Stimulated activated CD8-positive, alpha-beta memory T cell treated with anti-CD3 and anti-CD28 coated beads, Interleukin-4, amount 100 ng/mL, for 4 hours (primary cell): ENCODE results near the gene ELAPOR1.

Source experiments
- DNase-seq, 2 donors: peaks; one replicate each; pipeline ENCODE4 v3.0.0-alpha.2; 2020; ENCODE audit warnings: low read depth in 2 of 2, low spot score in 1 of 2

Gene ELAPOR1

GRCh38 chr1:109094871-109095270 lies 19.0 kb upstream of the ELAPOR1 start:
- DNase-seq, result no peak

- DNase-seq, result no peak
Observed at GRCh38 chr1:109095631-109096030, 18.3 kb upstream of the ELAPOR1 start.

GRCh38 chr1:109096120-109096519 lies 17.8 kb upstream of the ELAPOR1 start:
- DNase-seq, result no peak

- peak; percentile 94 to 96 for DNase-seq
Observed at GRCh38 chr1:109099938-109100773, 13.8 kb upstream of the ELAPOR1 start.

GRCh38 chr1:109104364-109105151 lies 9.4 kb upstream of the ELAPOR1 start:
- no peak for DNase-seq

- DNase-seq, result no peak
Observed at GRCh38 chr1:109105881-109106280, 8.0 kb upstream of the ELAPOR1 start.

- DNase-seq, result no peak
Observed at GRCh38 chr1:109107785-109108184, 6.1 kb upstream of the ELAPOR1 start.

- DNase-seq, result no peak
Observed at GRCh38 chr1:109109906-109110305, 4.0 kb upstream of the ELAPOR1 start.

- DNase-seq, result no peak
Observed at GRCh38 chr1:109111386-109112055, 2.4 kb upstream of the ELAPOR1 start.

- no peak for DNase-seq
Observed at GRCh38 chr1:109112056-109112651, 1.8 kb upstream of the ELAPOR1 start.

GRCh38 chr1:109112652-109113285 lies 1.1 kb upstream of the ELAPOR1 start:
- peak; percentile 74 to 80 for DNase-seq

- DNase-seq, result no peak
Observed at GRCh38 chr1:109114342-109114674, 393 bp downstream of the ELAPOR1 start.

- no peak for DNase-seq
Observed at GRCh38 chr1:109115685-109116084, 1.8 kb downstream of the ELAPOR1 start.

- no peak for DNase-seq
Observed at GRCh38 chr1:109116286-109116685, 2.4 kb downstream of the ELAPOR1 start.

GRCh38 chr1:109118089-109118488 lies 4.2 kb downstream of the ELAPOR1 start:
- no peak for DNase-seq

- DNase-seq, result no peak
Observed at GRCh38 chr1:109120356-109120755, 6.4 kb downstream of the ELAPOR1 start.

GRCh38 chr1:109131059-109131458 lies 17.1 kb downstream of the ELAPOR1 start:
- no peak for DNase-seq

- DNase-seq, result no peak
Observed at GRCh38 chr1:109131800-109132199, 17.9 kb downstream of the ELAPOR1 start.

- DNase-seq, result no peak
Observed at GRCh38 chr1:109133002-109133706, 19.2 kb downstream of the ELAPOR1 start.

GRCh38 chr1:109133815-109134214 lies 19.9 kb downstream of the ELAPOR1 start:
- DNase-seq, result no peak
